GM18909 (cell line): Measurements from ENCODE around the gene MAT1A.
"Not testable (repeated sequence)": the region's sequence is repeated elsewhere in the genome, so short reads cannot be mapped to it uniquely, and the experiment has no call there.

Source experiments
- ATAC-seq: cut with Tn5 transposase; IDR thresholded peaks from one replicate; pipeline ENCODE4 v1.9.1; 2021; ENCODE audit warnings: mild to moderate bottlenecking; ENCODE audit not compliant: unreplicated experiment, poor library complexity

The MAT1A gene

GRCh38 chr10:80268266-80268665, 21.2 kb downstream of the MAT1A start:
- ATAC-seq, result no peak

- no peak for ATAC-seq
Observed at GRCh38 chr10:80266513-80266863, 23.0 kb downstream of the MAT1A start.

GRCh38 chr10:80265740-80266512, 23.5 kb downstream of the MAT1A start:
- no peak for ATAC-seq

- ATAC-seq, result no peak
Observed at GRCh38 chr10:80264081-80265056, 25.1 kb downstream of the MAT1A start.

GRCh38 chr10:80261316-80262030, 28.0 kb downstream of the MAT1A start:
- no peak for ATAC-seq

GRCh38 chr10:80260295-80261243, 28.9 kb downstream of the MAT1A start:
- ATAC-seq, result peak; percentile 57

GRCh38 chr10:80259405-80259871, 30.0 kb downstream of the MAT1A start:
- ATAC-seq, result no peak

GRCh38 chr10:80256798-80257197, 32.7 kb downstream of the MAT1A start:
- not testable (repeated sequence) for ATAC-seq

- ATAC-seq, result not testable (repeated sequence)
Observed at GRCh38 chr10:80254726-80255125, 34.7 kb downstream of the MAT1A start.

- ATAC-seq, result not testable (repeated sequence)
Observed at GRCh38 chr10:80253963-80254271, 35.5 kb downstream of the MAT1A start.

GRCh38 chr10:80253266-80253962, 36.0 kb downstream of the MAT1A start:
- ATAC-seq, result peak; percentile 87

GRCh38 chr10:80252296-80252887, 37.1 kb downstream of the MAT1A start:
- no peak for ATAC-seq

GRCh38 chr10:80251703-80252280, 37.7 kb downstream of the MAT1A start:
- not testable (repeated sequence) for ATAC-seq

GRCh38 chr10:80250399-80250798, 39.1 kb downstream of the MAT1A start:
- ATAC-seq, result not testable (repeated sequence)

GRCh38 chr10:80249906-80250305, 39.6 kb downstream of the MAT1A start:
- not testable (repeated sequence) for ATAC-seq

GRCh38 chr10:80247611-80248010, 41.8 kb downstream of the MAT1A start:
- not testable (repeated sequence) for ATAC-seq

GRCh38 chr10:80244371-80244770, 45.1 kb downstream of the MAT1A start:
- ATAC-seq, result not testable (repeated sequence)

GRCh38 chr10:80242341-80242740, 47.1 kb downstream of the MAT1A start:
- not testable (repeated sequence) for ATAC-seq
